ENCODE measurements around the gene SLC35B4.
"Not testable (repeated sequence)": the region's sequence is repeated elsewhere in the genome, so short reads cannot be mapped to it uniquely, and the experiment has no call there.

SLC35B4 gene

DNA sequence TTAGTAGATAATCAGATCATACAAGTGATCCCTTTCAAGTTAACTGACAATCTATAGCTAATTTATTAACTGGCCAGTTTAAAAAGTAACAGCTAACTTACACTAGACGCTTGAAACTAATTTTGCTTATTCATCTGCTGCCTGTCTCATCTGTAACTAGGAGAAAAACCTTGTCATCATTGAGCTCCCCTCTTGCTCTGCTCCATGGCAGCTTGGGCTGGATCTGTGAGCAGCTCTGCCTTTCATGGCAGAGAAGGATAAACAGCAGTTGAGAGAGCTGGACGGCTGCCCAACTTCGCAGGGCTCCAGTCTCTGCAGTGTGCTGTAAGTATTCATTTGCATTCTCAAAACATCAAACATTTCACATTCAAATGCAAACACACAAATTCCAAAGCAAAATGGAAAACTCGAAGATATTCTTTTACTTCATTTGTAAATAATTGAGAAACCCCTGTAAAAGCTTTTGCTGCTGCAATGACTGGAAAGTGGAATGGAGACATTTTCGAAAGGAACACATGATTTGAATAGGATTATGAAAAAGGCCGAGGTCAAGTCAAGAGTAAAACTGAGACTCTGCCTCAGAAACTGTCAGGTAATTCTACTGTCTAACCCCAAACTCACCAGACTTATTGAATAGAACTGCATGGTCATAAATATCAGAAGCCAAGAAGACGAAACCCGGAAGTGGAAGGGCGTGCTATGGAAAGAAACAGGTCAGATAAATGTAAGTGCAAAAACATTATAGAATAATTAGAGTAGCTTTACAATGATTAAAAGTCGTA lies 17.6 kb downstream of the SLC35B4 start:
- peak; percentile 56 to 94 (median 84) for DNase-seq
- intact Hi-C loops (cut with DNase I), result loop anchor here (10.0 kb wide), 1 partner anchor 154 kb away; no protein-coding TSS in a partner anchor

GRCh38 chr7:134297489-134297888 lies 19.2 kb downstream of the SLC35B4 start:
- DNase-seq, result no peak

DNA sequence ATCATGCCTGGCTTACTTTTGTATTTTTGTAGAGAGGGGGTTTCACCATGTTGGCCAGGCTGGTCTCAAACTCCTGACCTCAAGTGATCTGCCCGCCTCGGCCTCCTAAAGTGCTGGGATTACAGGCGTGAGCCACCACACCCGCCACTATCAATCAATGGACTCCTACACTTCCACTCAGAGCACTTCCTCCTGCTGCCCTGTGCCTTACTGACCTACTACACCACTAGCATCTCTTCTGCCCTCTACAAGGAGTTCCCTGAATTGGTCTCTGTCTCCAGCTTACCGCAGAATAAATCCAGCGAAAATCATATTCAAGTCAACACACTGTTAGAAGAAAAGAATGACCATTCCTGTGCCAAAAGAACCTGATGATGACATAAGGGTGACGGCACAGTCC lies 20.7 kb downstream of the SLC35B4 start:
- intact Hi-C loops (cut with DNase I), result loop anchor here (10.0 kb wide), 1 partner anchor 151 kb away; no protein-coding TSS in a partner anchor
- DNase-seq, result not testable (repeated sequence)

More at GRCh38 chr7:134297489-134297888, 19.2 kb downstream of the SLC35B4 start:
- intact Hi-C loops (cut with DNase I), result loop anchor here (10.0 kb wide), 1 partner anchor 153 kb away; no protein-coding TSS in a partner anchor

DNA sequence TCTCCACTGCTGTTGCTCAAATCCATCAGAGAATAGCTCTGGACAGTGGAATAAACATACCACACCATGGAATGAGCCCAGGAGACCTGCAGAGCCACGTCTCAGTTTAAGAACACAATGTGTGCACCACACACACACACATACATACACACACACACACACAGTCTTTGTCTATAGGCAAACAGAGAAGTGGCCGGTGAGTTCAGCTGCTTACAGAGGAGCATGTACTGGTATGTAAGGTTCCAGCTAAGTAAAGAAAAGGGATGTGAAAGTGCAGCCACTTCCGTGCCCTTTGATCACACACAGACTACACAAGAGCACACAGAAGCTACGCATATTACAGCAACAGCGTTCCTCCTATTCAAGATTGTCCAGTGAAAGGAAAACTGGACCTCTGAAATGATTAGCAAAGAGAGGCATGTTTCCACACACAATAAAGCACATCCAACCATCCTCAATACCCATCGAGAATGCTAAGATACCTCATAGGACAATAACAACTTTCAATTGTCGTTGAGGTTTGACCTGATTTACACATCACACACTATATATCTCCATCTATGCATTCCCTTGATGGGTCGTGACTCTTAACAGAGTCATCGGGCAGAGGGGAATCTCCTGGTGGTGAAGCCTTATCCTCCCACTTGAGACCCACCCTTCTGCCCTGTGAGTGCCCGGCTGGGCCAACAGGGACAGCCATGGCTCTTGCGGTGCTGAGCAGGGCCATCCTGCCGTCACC lies 23.6 kb downstream of the SLC35B4 start:
- intact Hi-C loops (cut with DNase I), result loop anchor here (10.0 kb wide), 1 partner anchor 148 kb away; no protein-coding TSS in a partner anchor
- peak in 21 of 42 donors; percentile 2 to 63 (median 30) for DNase-seq

DNA sequence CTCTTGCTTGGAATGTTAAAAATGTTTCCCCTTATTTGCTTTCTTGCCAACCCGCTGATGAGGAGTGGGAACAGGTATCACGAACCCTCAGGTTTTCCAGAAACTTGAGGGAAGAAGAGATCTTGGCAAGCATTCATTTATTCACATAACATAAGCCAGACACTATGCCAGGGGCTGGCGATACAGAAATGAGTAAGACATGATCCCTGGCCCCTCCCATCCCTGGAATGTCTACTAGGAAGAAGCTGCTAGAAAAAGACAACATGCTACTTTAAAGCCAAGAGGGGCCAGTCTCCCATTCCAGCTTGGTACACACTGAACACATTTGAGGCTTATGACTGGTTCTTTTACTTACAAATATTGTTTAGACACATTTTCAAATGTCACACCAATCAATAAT lies 26.4 kb downstream of the SLC35B4 start:
- intact Hi-C loops (cut with DNase I), result loop anchor here (10.0 kb wide), 1 partner anchor 145 kb away; no protein-coding TSS in a partner anchor
- DNase-seq, result no peak

- DNase-seq, result no peak
- intact Hi-C loops (cut with DNase I), result loop anchor here (10.0 kb wide), 1 partner anchor 145 kb away; no protein-coding TSS in a partner anchor
Measured at GRCh38 chr7:134289841-134290240, 26.9 kb downstream of the SLC35B4 start.

GRCh38 chr7:134289423-134289822 lies 27.3 kb downstream of the SLC35B4 start:
- peak in 3 of 42 donors; percentile 8 to 59 (median 39) for DNase-seq
- intact Hi-C loops (cut with DNase I), result no loop called here

DNA sequence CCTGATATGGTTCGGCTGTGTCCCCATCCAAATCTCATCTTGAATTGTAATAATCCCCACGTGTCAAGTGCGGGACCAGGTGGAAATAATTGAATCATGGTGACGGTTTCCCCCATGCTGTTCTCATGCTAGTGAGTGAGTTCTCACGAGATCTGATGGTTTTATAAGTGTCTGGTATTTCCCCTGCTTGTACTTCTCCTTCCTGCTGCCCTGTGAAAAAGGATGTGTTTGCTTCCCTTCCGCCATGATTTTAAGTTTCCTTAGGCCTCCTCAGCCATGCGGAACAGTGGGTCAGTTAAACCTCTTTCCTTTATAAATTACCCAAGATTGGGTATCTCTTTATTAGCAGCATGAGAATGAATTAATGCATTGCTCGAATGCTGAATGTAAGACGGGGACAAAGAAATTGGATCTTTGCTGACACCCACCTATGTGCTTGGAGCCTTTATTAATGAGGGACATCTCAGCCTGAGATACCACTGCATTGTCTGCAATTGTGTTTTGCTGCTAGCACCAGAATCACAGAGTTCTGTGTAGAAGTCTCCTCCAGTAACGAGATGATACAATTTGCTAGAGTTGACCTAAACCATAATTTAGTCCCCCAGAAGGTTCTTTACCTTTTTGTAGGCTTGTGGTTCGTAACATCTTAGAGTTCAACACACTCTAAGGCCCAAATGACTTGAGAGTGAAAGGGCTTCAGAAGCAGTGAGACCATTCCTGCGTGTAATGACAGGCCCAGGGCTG lies 28.6 kb downstream of the SLC35B4 start:
- no peak for DNase-seq
- intact Hi-C loops (cut with DNase I), result no loop called here

DNA sequence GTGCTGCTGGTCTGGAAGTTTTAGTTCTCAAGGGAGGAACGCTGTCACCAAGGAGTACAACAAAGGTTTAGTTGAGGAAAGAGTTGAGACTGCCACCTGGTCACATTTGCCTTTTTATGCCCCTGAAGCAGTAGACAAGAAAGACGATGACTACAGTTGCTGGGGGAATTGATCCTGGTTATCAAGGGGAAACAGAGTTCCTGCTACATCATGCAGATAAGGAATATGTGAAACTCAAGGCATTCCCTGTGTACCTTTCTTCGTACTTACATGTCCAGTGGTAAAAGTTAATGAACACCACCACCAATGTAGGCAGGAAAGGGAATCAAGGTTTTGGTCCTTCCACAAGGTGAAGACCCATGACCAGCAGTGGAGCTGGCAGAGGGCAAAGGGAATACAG lies 31.8 kb downstream of the SLC35B4 start:
- DNase-seq, result no peak
- intact Hi-C loops (cut with DNase I), result no loop called here

GRCh38 chr7:134284011-134284410 lies 32.7 kb downstream of the SLC35B4 start:
- intact Hi-C loops (cut with DNase I), result no loop called here
- no peak for DNase-seq

DNA sequence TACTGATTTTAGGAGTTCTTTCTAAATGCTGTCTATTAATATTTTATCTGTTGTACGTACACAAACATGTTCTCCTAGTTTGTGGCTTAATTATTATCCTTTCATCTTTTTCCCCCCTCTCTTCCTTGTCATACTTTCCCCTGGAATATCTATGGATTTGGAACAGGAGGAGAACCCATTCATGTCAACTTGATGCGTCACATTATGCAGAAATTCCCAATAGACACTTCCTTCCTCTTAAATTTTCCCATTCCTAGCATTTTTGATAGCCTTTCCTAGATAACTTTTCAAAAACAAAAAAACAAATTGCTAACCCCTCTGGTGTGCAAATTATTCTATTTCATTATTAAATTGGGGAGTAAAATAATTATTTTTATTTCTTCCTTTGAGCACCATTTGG lies 36.2 kb downstream of the SLC35B4 start:
- intact Hi-C loops (cut with DNase I), result no loop called here
- DNase-seq, result no peak

DNA sequence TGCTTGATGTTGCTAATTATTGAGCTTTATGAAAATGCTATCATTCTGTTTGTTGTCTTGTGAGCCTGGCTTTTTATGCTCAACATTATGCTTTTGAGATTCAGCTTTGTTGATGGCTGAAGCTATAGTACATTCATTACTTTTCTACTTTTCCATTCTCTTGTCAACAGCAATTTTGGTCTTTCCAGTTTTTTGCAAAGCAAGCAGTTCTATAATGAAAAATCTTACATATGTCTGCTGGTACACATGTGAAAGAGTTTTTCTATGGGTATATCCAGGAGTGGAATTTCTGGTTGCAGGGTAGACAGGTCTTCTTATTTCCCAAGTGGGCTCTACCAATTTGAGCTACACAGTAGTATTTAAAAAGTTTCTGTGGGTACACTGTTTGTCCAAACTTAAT lies 36.8 kb downstream of the SLC35B4 start:
- intact Hi-C loops (cut with DNase I), result no loop called here

DNA sequence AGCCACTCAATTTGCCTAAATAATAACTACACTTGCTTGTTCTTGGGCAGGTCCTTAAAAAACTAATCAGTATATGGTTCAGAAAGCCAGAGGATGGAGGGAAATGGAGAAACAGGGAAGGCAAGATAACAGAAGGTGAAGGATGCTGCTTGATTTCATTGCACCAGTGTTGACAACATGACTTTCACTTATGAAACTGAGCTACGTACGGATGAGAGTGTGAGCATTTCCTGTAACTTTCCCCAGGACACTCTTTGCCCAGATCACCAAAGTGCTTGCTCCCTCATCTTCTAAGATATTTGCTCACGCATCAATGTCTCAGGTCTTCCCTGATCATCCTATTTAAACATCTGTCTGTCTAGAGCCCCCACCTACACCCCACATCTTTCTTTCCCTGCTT lies 37.4 kb downstream of the SLC35B4 start:
- DNase-seq, result no peak
- intact Hi-C loops (cut with DNase I), result no loop called here

More for the DNA sequence above, 36.8 kb downstream of the SLC35B4 start:
- no peak for DNase-seq

- intact Hi-C loops (cut with DNase I), result no loop called here
- DNase-seq, result no peak
Measured at GRCh38 chr7:134278502-134279153, 38.1 kb downstream of the SLC35B4 start.

- intact Hi-C loops (cut with DNase I), result no loop called here
- no peak for DNase-seq
Measured at GRCh38 chr7:134276951-134277350, 39.8 kb downstream of the SLC35B4 start.

GRCh38 chr7:134262322-134262721 lies 54.4 kb downstream of the SLC35B4 start:
- intact Hi-C loops (cut with DNase I), result no loop called here
- DNase-seq, result no peak

DNA sequence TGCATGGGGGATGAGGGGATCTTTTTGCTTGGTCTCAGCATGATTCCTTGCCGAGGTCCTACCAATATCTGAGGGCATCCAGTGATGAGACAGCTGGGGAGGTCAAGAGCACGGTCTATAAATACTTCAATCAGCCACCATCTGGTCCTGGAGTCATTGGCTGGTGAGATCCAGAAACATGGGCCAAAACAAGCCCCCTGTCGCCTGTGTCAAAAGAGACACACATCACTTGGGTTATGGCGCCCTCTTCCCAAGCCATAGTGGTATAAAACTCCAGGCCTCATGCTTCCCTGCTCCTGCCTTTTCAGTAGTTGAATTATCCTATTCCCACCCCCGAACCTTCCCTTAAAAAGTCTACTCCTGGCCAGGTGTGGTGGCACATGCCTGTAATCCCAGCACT lies 60.9 kb downstream of the SLC35B4 start:
- intact Hi-C loops (cut with DNase I), result no loop called here
- DNase-seq, result no peak

- no peak for DNase-seq
- intact Hi-C loops (cut with DNase I), result no loop called here
Measured at GRCh38 chr7:134254311-134254710, 62.4 kb downstream of the SLC35B4 start.

GRCh38 chr7:134248196-134248595 lies 68.5 kb downstream of the SLC35B4 start:
- intact Hi-C loops (cut with DNase I), result no loop called here
- no peak for DNase-seq
